RWPE2 (cell line): ENCODE results near the gene IDI2.
A peak's percentile ranks its signal among the peaks of the same experiment; 100 is the strongest.
"Not testable (repeated sequence)": the region's sequence is repeated elsewhere in the genome, so short reads cannot be mapped to it uniquely, and the experiment has no call there.

Experiments used
- ATAC-seq: fragments of 200-7000 bp; cut with Tn5 transposase; 3 replicates; pipeline ENCODE4 v1.9.1; 2021; ENCODE audit warnings: low read depth
- DNase-seq: peaks from one replicate; pipeline ENCODE4 v3.0.0-alpha.2; 2020; ENCODE audit warnings: low spot score
- H3K27ac ChIP-seq: fragments of 450-650 bp; 2 replicates; pipeline ENCODE4 v1.5.1; 2017; ENCODE audit warnings: mild to moderate bottlenecking; ENCODE audit not compliant: poor library complexity, severe bottlenecking
- H3K27me3 ChIP-seq: fragments of 250-450 bp; sonication (Bioruptor Pico); 2 replicates; pipeline ENCODE4 v1.5.1; 2021; ENCODE audit warnings: mild to moderate bottlenecking, moderate library complexity; ENCODE audit not compliant: insufficient read depth, poor library complexity, severe bottlenecking
- H3K36me3 ChIP-seq: fragments of 250-450 bp; sonication (Bioruptor Pico); 2 replicates; pipeline ENCODE4 v1.5.1; 2020; ENCODE audit warnings: low read depth, mild to moderate bottlenecking, moderate library complexity
- H3K4me1 ChIP-seq: fragments of 250-450 bp; sonication (Bioruptor Pico); 2 replicates; pipeline ENCODE4 v1.5.1; 2021; ENCODE audit warnings: mild to moderate bottlenecking, moderate library complexity; ENCODE audit not compliant: insufficient read depth, poor library complexity, severe bottlenecking
- H3K4me3 ChIP-seq: fragments of 250-450 bp; sonication (Bioruptor Pico); 2 replicates; pipeline ENCODE4 v1.5.1; 2021; ENCODE audit warnings: mild to moderate bottlenecking, moderate library complexity; ENCODE audit not compliant: severe bottlenecking
- H3K9me3 ChIP-seq: fragments of 250-450 bp; sonication (Bioruptor Pico); 2 replicates; pipeline ENCODE4 v1.5.1; 2021; ENCODE audit warnings: mild to moderate bottlenecking, moderate library complexity; ENCODE audit not compliant: severe bottlenecking
- CTCF ChIP-seq: fragments of 450-650 bp; IDR thresholded peaks from one replicate; pipeline ENCODE4 v1.5.1; 2017; ENCODE audit warnings: mild to moderate bottlenecking, moderate library complexity; ENCODE audit not compliant: poor library complexity, severe bottlenecking

Gene IDI2

GRCh38 chr10:1068380-1069361 is 43.0 kb upstream of the IDI2 start:
- DNase-seq (no peak), ATAC-seq (no peak)
- no peaks in the 10 kb centered on the region for H3K4me1 ChIP-seq
- no peak overlapping the region for H3K4me3 ChIP-seq
- H3K9me3 ChIP-seq, result no peaks in the 10 kb centered on the region
- peaks cover 22% of the 10 kb centered on the region for H3K36me3 ChIP-seq
- no peak overlapping the region for H3K27ac ChIP-seq
- no peak for TF ChIP-seq CTCF
- H3K27me3 ChIP-seq, result no peaks in the 10 kb centered on the region

GRCh38 chr10:1066734-1067133 is 41.1 kb upstream of the IDI2 start:
- H3K4me3 ChIP-seq, DNase-seq, ATAC-seq: not testable (repeated sequence)

GRCh38 chr10:1064964-1065247 is 39.2 kb upstream of the IDI2 start:
- no peaks in the 10 kb centered on the region for H3K27me3 ChIP-seq
- no peak for ATAC-seq
- H3K27ac ChIP-seq, result no peak overlapping the region
- DNase-seq, result no peak
- no peak for TF ChIP-seq CTCF
- H3K9me3 ChIP-seq, result no peaks in the 10 kb centered on the region
- peaks cover 6% of the 10 kb centered on the region for H3K36me3 ChIP-seq
- H3K4me1 ChIP-seq, result peaks cover 24% of the 10 kb centered on the region
- no peak overlapping the region for H3K4me3 ChIP-seq

More at GRCh38 chr10:1066734-1067133, 41.1 kb upstream of the IDI2 start:
- H3K27me3 ChIP-seq, H3K36me3 ChIP-seq, H3K4me1 ChIP-seq, H3K9me3 ChIP-seq, H3K27ac ChIP-seq: not testable (repeated sequence)

GRCh38 chr10:1063232-1063865 is 37.7 kb upstream of the IDI2 start:
- no peak for ATAC-seq
- TF ChIP-seq CTCF, result no peak
- H3K27ac ChIP-seq, result no peak overlapping the region
- H3K36me3 ChIP-seq, result peaks cover 18% of the 10 kb centered on the region
- DNase-seq, result no peak
- no peak overlapping the region for H3K4me3 ChIP-seq
- no peaks in the 10 kb centered on the region for H3K9me3 ChIP-seq
- H3K27me3 ChIP-seq, result no peaks in the 10 kb centered on the region
- peaks cover 40% of the 10 kb centered on the region for H3K4me1 ChIP-seq

GRCh38 chr10:1061930-1062774 is 36.5 kb upstream of the IDI2 start:
- TF ChIP-seq CTCF, result no peak
- DNase-seq (no peak), ATAC-seq (peak; percentile 31; the same call in 1 of the 3 replicates)
- no peaks in the 10 kb centered on the region for H3K9me3 ChIP-seq
- peaks cover 20% of the 10 kb centered on the region for H3K36me3 ChIP-seq
- H3K27ac ChIP-seq, result peak overlapping the region; percentile 89
- no peaks in the 10 kb centered on the region for H3K27me3 ChIP-seq
- H3K4me1 ChIP-seq, result peaks cover 43% of the 10 kb centered on the region
- H3K4me3 ChIP-seq, result no peak overlapping the region
